GM20431 (cell line): ENCODE measurements around the gene MYADML2.
"Not testable (repeated sequence)": the region's sequence is repeated elsewhere in the genome, so short reads cannot be mapped to it uniquely, and the experiment has no call there.

Experiments used
- in situ Hi-C: fragments of 300-500 bp; cut with MseI, MboI; formaldehyde crosslinking; loops from one replicate; pipeline ENCODE4 v1.15.0; 2020; ENCODE audit warnings: low sequenced_read_pairs; ENCODE audit not compliant: unreplicated experiment

The MYADML2 gene

GRCh38 chr17:81960130-81960958 lies 13.3 kb upstream of the MYADML2 start:
- in situ Hi-C loops, result no loop called here

GRCh38 chr17:81959362-81960129 lies 12.5 kb upstream of the MYADML2 start:
- in situ Hi-C loops, result no loop called here

GRCh38 chr17:81958633-81959342 lies 11.8 kb upstream of the MYADML2 start:
- in situ Hi-C loops, result no loop called here

GRCh38 chr17:81957691-81958432 lies 10.8 kb upstream of the MYADML2 start:
- in situ Hi-C loops, result no loop called here

- in situ Hi-C loops, result no loop called here
Measured at GRCh38 chr17:81956607-81957589, 9.9 kb upstream of the MYADML2 start.

GRCh38 chr17:81955756-81956544 lies 8.9 kb upstream of the MYADML2 start:
- in situ Hi-C loops, result no loop called here

- in situ Hi-C loops, result no loop called here
Measured at GRCh38 chr17:81955058-81955681, 8.1 kb upstream of the MYADML2 start.

- in situ Hi-C loops, result no loop called here
Measured at GRCh38 chr17:81954131-81955057, 7.4 kb upstream of the MYADML2 start.

- in situ Hi-C loops, result not testable (repeated sequence)
Measured at GRCh38 chr17:81953443-81953842, 6.4 kb upstream of the MYADML2 start.

GRCh38 chr17:81952792-81953228 lies 5.8 kb upstream of the MYADML2 start:
- in situ Hi-C loops, result no loop called here

GRCh38 chr17:81951785-81952684 lies 5.0 kb upstream of the MYADML2 start:
- in situ Hi-C loops, result no loop called here

GRCh38 chr17:81950501-81950900 lies 3.5 kb upstream of the MYADML2 start:
- in situ Hi-C loops, result no loop called here

GRCh38 chr17:81948635-81949378 lies 1.8 kb upstream of the MYADML2 start:
- in situ Hi-C loops, result no loop called here

GRCh38 chr17:81944858-81945257 lies 2.2 kb downstream of the MYADML2 start:
- in situ Hi-C loops, result no loop called here

GRCh38 chr17:81942167-81942553 lies 4.9 kb downstream of the MYADML2 start:
- in situ Hi-C loops, result no loop called here
